ENCODE measurements around the gene SMKR1.
A peak's percentile ranks its signal among the peaks of the same experiment; 100 is the strongest.
"Not testable (repeated sequence)": the region's sequence is repeated elsewhere in the genome, so short reads cannot be mapped to it uniquely, and the experiment has no call there.

SMKR1 gene

GRCh38 chr7:129501760-129502707, at the start of gene SMKR1:
TSS of gene SMKR1 (plus strand) at chr7:129502531. CDS start at chr7:129502825, 294 bp downstream.
- DNase-seq = peak; percentile 85

GRCh38 chr7:129452589-129453231, 49.6 kb upstream of the SMKR1 start:
- DNase-seq = no peak

GRCh38 chr7:129453510-129454248, 48.7 kb upstream of the SMKR1 start:
- no peak for DNase-seq

GRCh38 chr7:129454249-129454551, 48.1 kb upstream of the SMKR1 start:
- DNase-seq = no peak

GRCh38 chr7:129456421-129456820, 45.9 kb upstream of the SMKR1 start:
- DNase-seq = no peak

- DNase-seq = no peak
These were observed 45.2 kb upstream of the SMKR1 start for GRCh38 chr7:129457101-129457500.

- no peak for DNase-seq
These were observed 44.2 kb upstream of the SMKR1 start for GRCh38 chr7:129458171-129458570.

GRCh38 chr7:129461809-129462208, 40.5 kb upstream of the SMKR1 start:
- DNase-seq = no peak

GRCh38 chr7:129462420-129462819, 39.9 kb upstream of the SMKR1 start:
- no peak for DNase-seq

- no peak for DNase-seq
These were observed 38.1 kb upstream of the SMKR1 start for GRCh38 chr7:129464194-129464593.

GRCh38 chr7:129465080-129465479, 37.3 kb upstream of the SMKR1 start:
- DNase-seq = no peak

GRCh38 chr7:129466796-129467195, 35.5 kb upstream of the SMKR1 start:
- DNase-seq = no peak

GRCh38 chr7:129468087-129468486, 34.2 kb upstream of the SMKR1 start:
- DNase-seq = no peak

- no peak for DNase-seq
These were observed 33.8 kb upstream of the SMKR1 start for GRCh38 chr7:129468547-129468946.

- no peak for DNase-seq
These were observed 32.4 kb upstream of the SMKR1 start for GRCh38 chr7:129469930-129470329.

- DNase-seq = no peak
These were observed 31.9 kb upstream of the SMKR1 start for GRCh38 chr7:129470411-129470810.

GRCh38 chr7:129471402-129471827, 30.9 kb upstream of the SMKR1 start:
- no peak for DNase-seq

GRCh38 chr7:129475931-129476330, 26.4 kb upstream of the SMKR1 start:
- DNase-seq = not testable (repeated sequence)

- DNase-seq = not testable (repeated sequence)
These were observed 25.9 kb upstream of the SMKR1 start for GRCh38 chr7:129476398-129476797.

GRCh38 chr7:129479831-129480230, 22.5 kb upstream of the SMKR1 start:
- DNase-seq = no peak

- no peak for DNase-seq
These were observed 21.5 kb upstream of the SMKR1 start for GRCh38 chr7:129480674-129481363.

GRCh38 chr7:129481376-129481775, 21.0 kb upstream of the SMKR1 start:
- not testable (repeated sequence) for DNase-seq

- DNase-seq = no peak
These were observed 19.6 kb upstream of the SMKR1 start for GRCh38 chr7:129482781-129483180.

Data from NCI-H1092 treated with DMSO at 0.1 percent for 48 hours (cell line).